ENCODE results near the gene MCHR1. TPM values are rescaled to one million over a fixed set of nuclear protein-coding genes. Genes with fewer than 3 reads are reported as not detected.
A peak's percentile ranks its signal among the peaks of the same experiment; 100 is the strongest.

The MCHR1 gene
- total and polyA plus RNA-seq, 2 experiments from 2014 or later = 0.91 to 2.4 TPM

- Histone ChIP-seq H3K4me3 (no peak overlapping the region), H3K79me2 (replicated peaks; ENCODE audit: insufficient read depth) (no peaks in the 10 kb centered on the region), H3K4me1 (ENCODE audit: insufficient read depth) (peaks cover 20% of the 10 kb centered on the region; the same call in 1 of the 2 replicates), H2AFZ (peak overlapping the region; percentile 72), H3K27me3 (ENCODE audit: insufficient read depth) (no peaks in the 10 kb centered on the region), H3K36me3 (ENCODE audit: insufficient read depth) (no peaks in the 10 kb centered on the region; the same call in 1 of the 2 replicates), H3K9me2 (ENCODE audit: insufficient read depth) (peaks cover 7% of the 10 kb centered on the region; the same call in 1 of the 2 replicates), H3F3A (replicated peaks; ENCODE audit: low read depth) (peaks cover 15% of the 10 kb centered on the region), H3K27ac (ENCODE audit: low read depth) (peak overlapping the region; percentile 78; the same call in 1 of the 2 replicates), H3K4me2 (no peak overlapping the region), H4K20me1 (replicated peaks; ENCODE audit: insufficient read depth) (no peaks in the 10 kb centered on the region)
- peak; percentile 58 for DNase-seq (ENCODE audit: low spot score)
- Mint-ChIP-seq H3K27ac (peak overlapping the region; percentile 68; the same call in 1 of the 2 replicates), H3K9me3 (peaks cover 12% of the 10 kb centered on the region), H3K4me3 (no peak overlapping the region), H3K36me3 (ENCODE audit: low read depth) (peaks cover 7% of the 10 kb centered on the region), H3K27me3 (ENCODE audit: insufficient read depth, low read depth, poor library complexity) (peaks cover 16% of the 10 kb centered on the region), H3K4me1 (peaks cover 24% of the 10 kb centered on the region)
- ATAC-seq = peak; percentile 54
- TF ChIP-seq NANOG (IDR thresholded peaks at IDR 0.05; ENCODE audit: borderline replicate concordance) = no peak
- no peak for TF ChIP-seq ZNF114 (CRISPR knock-in tag; IDR thresholded peaks at IDR 0.05)
- TF ChIP-seq EZH2phosphoT487 (IDR thresholded peaks at IDR 0.05; ENCODE audit: unreplicated experiment) = no peak
- TF ChIP-seq CREB1 (CRISPR knock-in tag; IDR thresholded peaks at IDR 0.05; ENCODE audit: low read depth) = no peak
- TF ChIP-seq ZNF462 (CRISPR knock-in tag; IDR thresholded peaks at IDR 0.05) = no peak
- no peak for TF ChIP-seq CTCF (conservative IDR thresholded peaks at IDR 0.05; ENCODE audit: low read depth in 2 of 2)
- TF ChIP-seq REST (IDR thresholded peaks at IDR 0.05; ENCODE audit: unreplicated experiment) = no peak
- TF ChIP-seq STAT1 (IDR thresholded peaks at IDR 0.05; ENCODE audit: unreplicated experiment) = no peak
- no peak for TF ChIP-seq JUNB (IDR thresholded peaks at IDR 0.05; ENCODE audit: unreplicated experiment)
- no peak for TF ChIP-seq EZH2 (IDR thresholded peaks at IDR 0.05; ENCODE audit: low read depth, unreplicated experiment)
- no peak for TF ChIP-seq ETS1 (IDR thresholded peaks at IDR 0.05)
- TF ChIP-seq POLR2AphosphoS5 (IDR thresholded peaks at IDR 0.05; ENCODE audit: low read depth) = no peak
- TF ChIP-seq ZNF331 (CRISPR knock-in tag; IDR thresholded peaks at IDR 0.05; ENCODE audit: low read depth) = no peak
Measured at GRCh38 chr22:40709752-40710413, 30.6 kb downstream of the MCHR1 start.

Data from GM23338 (cell line).